WTC11 (cell line): ENCODE measurements around the gene RCHY1. TPM values are rescaled to one million over a fixed set of nuclear protein-coding genes. Genes with fewer than 3 reads are reported as not detected.

Experiments used
- ATF1 ChIP-seq: sonication (generic); formaldehyde crosslinking; IDR thresholded peaks from 2 replicates; pipeline ENCODE4 v1.8.1; 2023; ENCODE audit warnings: mild to moderate bottlenecking, moderate library complexity, missing genetic modification reagents
- ATF6 ChIP-seq: sonication (generic); formaldehyde crosslinking; IDR thresholded peaks from 2 replicates; pipeline ENCODE4 v1.8.1; 2023; ENCODE audit warnings: mild to moderate bottlenecking, missing genetic modification reagents
- CREM ChIP-seq: sonication (generic); formaldehyde crosslinking; IDR thresholded peaks from 2 replicates; pipeline ENCODE4 v1.8.1; 2022; ENCODE audit warnings: mild to moderate bottlenecking, missing genetic modification reagents, moderate library complexity
- CTCF ChIP-seq: fragments of 200-600 bp; IDR thresholded peaks from 2 replicates; pipeline ENCODE4 v1.8.0; 2022; ENCODE audit warnings: antibody characterized with exemption
- EMX1 ChIP-seq: fragments of 250-450 bp; sonication (Bioruptor Pico); IDR thresholded peaks from 2 replicates; pipeline ENCODE4 v1.8.0; 2021; ENCODE audit warnings: mild to moderate bottlenecking
- ESRRA ChIP-seq: sonication (generic); formaldehyde crosslinking; IDR thresholded peaks from 2 replicates; pipeline ENCODE4 v1.8.1; 2022; ENCODE audit warnings: mild to moderate bottlenecking, missing genetic modification reagents, borderline replicate concordance
- FOXK1 ChIP-seq: sonication (generic); formaldehyde crosslinking; IDR thresholded peaks from 2 replicates; pipeline ENCODE4 v1.8.0; 2022; ENCODE audit warnings: mild to moderate bottlenecking, moderate library complexity, missing genetic modification reagents
- HMGA2 ChIP-seq: fragments of 250-450 bp; sonication (Bioruptor Pico); IDR thresholded peaks from 2 replicates; pipeline ENCODE4 v1.4.0; 2021; ENCODE audit warnings: mild to moderate bottlenecking, moderate library complexity
- JAZF1 ChIP-seq: fragments of 250-450 bp; sonication (Bioruptor Pico); IDR thresholded peaks from 2 replicates; pipeline ENCODE4 v1.9.0; 2021; ENCODE audit warnings: moderate library complexity, mild to moderate bottlenecking, inconsistent platforms
- MXD4 ChIP-seq: fragments of 250-450 bp; sonication (Bioruptor Pico); IDR thresholded peaks from 2 replicates; pipeline ENCODE4 v1.8.0; 2021; ENCODE audit warnings: mild to moderate bottlenecking, moderate library complexity, borderline replicate concordance
- NFYB ChIP-seq: sonication (generic); formaldehyde crosslinking; conservative IDR thresholded peaks from 2 replicates; pipeline ENCODE4 v1.8.0; 2022; ENCODE audit warnings: low read depth, missing genetic modification reagents
- NR1H2 ChIP-seq: sonication (generic); formaldehyde crosslinking; IDR thresholded peaks from 2 replicates; pipeline ENCODE4 v1.9.0; 2021; ENCODE audit warnings: mild to moderate bottlenecking, moderate library complexity, missing genetic modification reagents
- NR2C2 ChIP-seq: sonication (generic); formaldehyde crosslinking; IDR thresholded peaks from 2 replicates; pipeline ENCODE4 v1.8.0; 2022; ENCODE audit warnings: mild to moderate bottlenecking, missing genetic modification reagents
- OVOL2 ChIP-seq: fragments of 250-450 bp; sonication (Bioruptor Pico); IDR thresholded peaks from 2 replicates; pipeline ENCODE4 v1.9.0; 2021; ENCODE audit warnings: mild to moderate bottlenecking, borderline replicate concordance
- RORB ChIP-seq: fragments of 250-450 bp; sonication (Bioruptor Pico); IDR thresholded peaks from 2 replicates; pipeline ENCODE4 v1.9.0; 2021; ENCODE audit warnings: mild to moderate bottlenecking
- SP1 ChIP-seq: sonication (generic); formaldehyde crosslinking; conservative IDR thresholded peaks from 2 replicates; pipeline ENCODE4 v1.8.1; 2022; ENCODE audit warnings: missing genetic modification reagents
- TEAD1 ChIP-seq: sonication (generic); formaldehyde crosslinking; IDR thresholded peaks from 2 replicates; pipeline ENCODE4 v1.8.0; 2022; ENCODE audit warnings: mild to moderate bottlenecking, missing genetic modification reagents
- TP53 ChIP-seq: sonication (generic); formaldehyde crosslinking; IDR thresholded peaks from 2 replicates; pipeline ENCODE4 v1.8.1; 2023; ENCODE audit warnings: mild to moderate bottlenecking, missing genetic modification reagents
- USF1 ChIP-seq: sonication (generic); formaldehyde crosslinking; IDR thresholded peaks from 2 replicates; pipeline ENCODE4 v1.8.0; 2022; ENCODE audit warnings: mild to moderate bottlenecking, missing genetic modification reagents
- ZNF121 ChIP-seq: sonication (generic); formaldehyde crosslinking; IDR thresholded peaks from 2 replicates; pipeline ENCODE4 v1.8.0; 2023; ENCODE audit warnings: missing genetic modification reagents
- ZNF219 ChIP-seq: sonication (generic); formaldehyde crosslinking; IDR thresholded peaks from 2 replicates; pipeline ENCODE4 v1.8.0; 2023; ENCODE audit warnings: missing genetic modification reagents, mild to moderate bottlenecking, borderline replicate concordance
- ZNF263 ChIP-seq: sonication (generic); formaldehyde crosslinking; IDR thresholded peaks from 2 replicates; pipeline ENCODE4 v1.8.1; 2022; ENCODE audit warnings: low read depth, mild to moderate bottlenecking, moderate library complexity, missing genetic modification reagents
- ZNF416 ChIP-seq: fragments of 250-450 bp; sonication (Bioruptor Pico); IDR thresholded peaks from 2 replicates; pipeline ENCODE4 v1.9.0; 2021; ENCODE audit warnings: mild to moderate bottlenecking, inconsistent platforms
- ZNF423 ChIP-seq: fragments of 250-450 bp; sonication (Bioruptor Pico); IDR thresholded peaks from 2 replicates; pipeline ENCODE4 v2.1.2; 2022; ENCODE audit warnings: mild to moderate bottlenecking, moderate library complexity
- ZNF671 ChIP-seq: fragments of 250-450 bp; sonication (Bioruptor Pico); IDR thresholded peaks from 2 replicates; pipeline ENCODE4 v1.8.0; 2021; ENCODE audit warnings: mild to moderate bottlenecking
- total RNA-seq: library from RNA; stranded (reverse); gene quantifications from 3 replicates; pipeline ENCODE4 v1.2.3, GENCODE V29; 2021
- TF ChIP-seq, protein P1 (sequence below): sonication (generic); formaldehyde crosslinking; IDR thresholded peaks from 2 replicates; pipeline ENCODE4 v1.8.1; 2023; ENCODE audit warnings: mild to moderate bottlenecking, moderate library complexity, missing genetic modification reagents
- TF ChIP-seq, protein P2 (sequence below): fragments of 250-450 bp; sonication (Bioruptor Pico); IDR thresholded peaks from 2 replicates; pipeline ENCODE4 v1.9.0; 2021; ENCODE audit warnings: mild to moderate bottlenecking
- TF ChIP-seq, protein P3 (sequence below): fragments of 250-450 bp; sonication (Bioruptor Pico); IDR thresholded peaks from 2 replicates; pipeline ENCODE4 v1.9.0; 2021; ENCODE audit warnings: moderate library complexity, mild to moderate bottlenecking, inconsistent platforms, borderline replicate concordance
- TF ChIP-seq, protein P4 (sequence below): fragments of 250-450 bp; sonication (Bioruptor Pico); conservative IDR thresholded peaks from 2 replicates; pipeline ENCODE4 v1.9.0; 2021; ENCODE audit warnings: mild to moderate bottlenecking

RCHY1 gene
- total RNA-seq, 1 experiment from 2014 or later, result 37.8 TPM

DNA sequence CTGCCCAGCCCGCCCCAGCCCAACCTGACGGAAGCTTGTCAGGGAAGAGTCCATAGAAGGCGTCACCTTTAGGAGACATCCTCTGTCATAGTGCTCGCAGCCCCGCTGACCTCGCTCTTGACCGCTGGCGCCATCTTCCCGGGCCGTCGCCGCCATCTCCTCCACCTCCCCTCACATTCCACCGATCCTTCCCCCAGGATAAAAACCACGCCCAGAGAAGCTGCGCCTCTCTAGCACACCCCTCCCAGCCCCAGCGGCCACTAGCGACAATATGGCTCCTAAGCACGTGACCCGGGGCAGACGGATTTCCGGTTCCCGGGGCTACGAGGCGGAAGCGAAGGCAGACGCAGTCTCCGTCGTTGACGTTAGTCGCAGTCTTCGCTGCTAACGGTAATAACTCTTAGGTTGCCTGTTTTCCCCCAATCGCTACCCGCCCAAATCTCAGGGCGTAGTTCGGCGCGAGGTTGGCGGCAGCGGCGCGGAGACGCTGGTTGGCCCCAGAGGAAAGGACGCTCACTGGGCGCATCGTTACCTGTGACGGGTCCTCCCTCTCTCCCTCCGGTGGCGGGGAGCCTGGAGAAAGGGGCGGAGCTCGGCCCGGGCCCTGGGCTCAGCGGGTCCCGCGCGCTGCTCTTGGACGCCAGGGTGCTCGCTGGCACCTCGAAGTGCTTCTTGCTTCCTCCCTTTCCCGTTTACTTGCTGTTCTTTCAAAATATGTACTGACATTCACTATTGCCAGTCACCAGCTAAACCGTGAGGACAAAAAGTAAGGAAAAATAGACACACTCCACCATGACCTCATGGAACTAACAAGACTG, at the start of gene RCHY1, which contains the start of gene THAP6 (continued):
- TF ChIP-seq CTCF, result no peak
- TF ChIP-seq NFYB, result no peak
- TF ChIP-seq, protein P1, sequence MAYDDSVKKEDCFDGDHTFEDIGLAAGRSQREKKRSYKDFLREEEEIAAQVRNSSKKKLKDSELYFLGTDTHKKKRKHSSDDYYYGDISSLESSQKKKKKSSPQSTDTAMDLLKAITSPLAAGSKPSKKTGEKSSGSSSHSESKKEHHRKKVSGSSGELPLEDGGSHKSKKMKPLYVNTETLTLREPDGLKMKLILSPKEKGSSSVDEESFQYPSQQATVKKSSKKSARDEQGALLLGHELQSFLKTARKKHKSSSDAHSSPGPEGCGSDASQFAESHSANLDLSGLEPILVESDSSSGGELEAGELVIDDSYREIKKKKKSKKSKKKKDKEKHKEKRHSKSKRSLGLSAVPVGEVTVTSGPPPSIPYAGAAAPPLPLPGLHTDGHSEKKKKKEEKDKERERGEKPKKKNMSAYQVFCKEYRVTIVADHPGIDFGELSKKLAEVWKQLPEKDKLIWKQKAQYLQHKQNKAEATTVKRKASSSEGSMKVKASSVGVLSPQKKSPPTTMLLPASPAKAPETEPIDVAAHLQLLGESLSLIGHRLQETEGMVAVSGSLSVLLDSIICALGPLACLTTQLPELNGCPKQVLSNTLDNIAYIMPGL (CRISPR knock-in tag), result 0 out of 2 replicates have a peak, but pooled peaks have one; percentile 25
- TF ChIP-seq ATF6 (CRISPR knock-in tag), result no peak
- 0 out of 2 replicates have a peak, but pooled peaks have one; percentile 48 for TF ChIP-seq ZNF219 (CRISPR knock-in tag)
- peak; percentile 84 for TF ChIP-seq CREM (CRISPR knock-in tag)
- 0 out of 2 replicates have a peak, but pooled peaks have one; percentile 54 for TF ChIP-seq ATF1 (CRISPR knock-in tag)
- no peak for TF ChIP-seq JAZF1
- TF ChIP-seq, protein P2, sequence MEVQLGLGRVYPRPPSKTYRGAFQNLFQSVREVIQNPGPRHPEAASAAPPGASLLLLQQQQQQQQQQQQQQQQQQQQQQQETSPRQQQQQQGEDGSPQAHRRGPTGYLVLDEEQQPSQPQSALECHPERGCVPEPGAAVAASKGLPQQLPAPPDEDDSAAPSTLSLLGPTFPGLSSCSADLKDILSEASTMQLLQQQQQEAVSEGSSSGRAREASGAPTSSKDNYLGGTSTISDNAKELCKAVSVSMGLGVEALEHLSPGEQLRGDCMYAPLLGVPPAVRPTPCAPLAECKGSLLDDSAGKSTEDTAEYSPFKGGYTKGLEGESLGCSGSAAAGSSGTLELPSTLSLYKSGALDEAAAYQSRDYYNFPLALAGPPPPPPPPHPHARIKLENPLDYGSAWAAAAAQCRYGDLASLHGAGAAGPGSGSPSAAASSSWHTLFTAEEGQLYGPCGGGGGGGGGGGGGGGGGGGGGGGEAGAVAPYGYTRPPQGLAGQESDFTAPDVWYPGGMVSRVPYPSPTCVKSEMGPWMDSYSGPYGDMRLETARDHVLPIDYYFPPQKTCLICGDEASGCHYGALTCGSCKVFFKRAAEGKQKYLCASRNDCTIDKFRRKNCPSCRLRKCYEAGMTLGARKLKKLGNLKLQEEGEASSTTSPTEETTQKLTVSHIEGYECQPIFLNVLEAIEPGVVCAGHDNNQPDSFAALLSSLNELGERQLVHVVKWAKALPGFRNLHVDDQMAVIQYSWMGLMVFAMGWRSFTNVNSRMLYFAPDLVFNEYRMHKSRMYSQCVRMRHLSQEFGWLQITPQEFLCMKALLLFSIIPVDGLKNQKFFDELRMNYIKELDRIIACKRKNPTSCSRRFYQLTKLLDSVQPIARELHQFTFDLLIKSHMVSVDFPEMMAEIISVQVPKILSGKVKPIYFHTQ (CRISPR knock-in tag), result no peak
- TF ChIP-seq NR2C2, result no peak
- TF ChIP-seq OVOL2, result no peak
- no peak for TF ChIP-seq HMGA2 (CRISPR knock-in tag)
- TF ChIP-seq ZNF423 (CRISPR knock-in tag), result no peak
- TF ChIP-seq SP1 (CRISPR knock-in tag), result peak; percentile 82
- no peak for TF ChIP-seq MXD4
- TF ChIP-seq ZNF416 (CRISPR knock-in tag), result no peak
- TF ChIP-seq NR1H2 (CRISPR knock-in tag), result no peak
- TF ChIP-seq ZNF121 (CRISPR knock-in tag), result no peak
- TF ChIP-seq ZNF671 (CRISPR knock-in tag), result no peak
- TF ChIP-seq RORB (CRISPR knock-in tag), result no peak
- peak; percentile 91 for TF ChIP-seq FOXK1 (CRISPR knock-in tag)
- no peak for TF ChIP-seq TP53
- TF ChIP-seq, protein P3, sequence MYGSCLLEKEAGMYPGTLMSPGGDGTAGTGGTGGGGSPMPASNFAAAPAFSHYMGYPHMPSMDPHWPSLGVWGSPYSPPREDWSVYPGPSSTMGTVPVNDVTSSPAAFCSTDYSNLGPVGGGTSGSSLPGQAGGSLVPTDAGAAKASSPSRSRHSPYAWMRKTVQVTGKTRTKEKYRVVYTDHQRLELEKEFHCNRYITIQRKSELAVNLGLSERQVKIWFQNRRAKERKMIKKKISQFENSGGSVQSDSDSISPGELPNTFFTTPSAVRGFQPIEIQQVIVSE (CRISPR knock-in tag), result no peak
- TF ChIP-seq EMX1, result no peak
- TF ChIP-seq TEAD1 (CRISPR knock-in tag), result peak; percentile 95
- TF ChIP-seq, protein P4, sequence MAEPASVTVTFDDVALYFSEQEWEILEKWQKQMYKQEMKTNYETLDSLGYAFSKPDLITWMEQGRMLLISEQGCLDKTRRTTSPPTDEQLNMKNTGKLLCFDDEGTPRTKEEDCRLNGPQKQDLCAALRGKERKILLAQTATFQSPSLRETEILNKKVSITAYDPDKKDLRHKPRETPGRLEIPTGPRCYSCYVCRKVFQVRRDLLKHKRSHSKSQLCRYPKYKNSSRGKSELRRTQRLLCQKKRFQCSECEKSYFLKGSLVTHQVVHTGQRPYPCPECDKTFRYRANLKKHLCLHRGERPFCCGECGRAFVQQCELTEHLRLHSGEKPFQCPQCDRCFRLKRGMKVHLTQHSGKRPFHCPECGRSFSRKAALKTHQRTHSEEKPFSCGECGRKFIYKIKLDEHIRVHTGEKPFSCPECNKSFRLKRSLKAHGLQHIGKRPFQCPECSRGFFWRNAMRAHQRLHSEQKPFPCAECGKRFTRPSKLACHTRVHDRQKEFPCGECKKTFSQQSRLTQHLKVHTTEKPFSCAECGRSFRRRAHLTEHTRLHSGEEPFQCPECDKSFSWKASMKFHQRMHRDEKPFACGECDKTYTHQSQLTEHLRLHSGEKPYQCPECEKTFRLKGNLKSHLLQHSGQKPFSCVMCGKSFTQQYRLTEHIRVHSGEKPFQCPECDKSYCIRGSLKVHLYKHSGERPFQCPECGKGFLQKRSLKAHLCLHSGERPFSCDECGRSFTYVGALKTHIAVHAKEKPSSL, result no peak
- no peak for TF ChIP-seq ZNF263 (CRISPR knock-in tag)
- 0 out of 2 replicates have a peak, but pooled peaks have one; percentile 18 for TF ChIP-seq ESRRA (CRISPR knock-in tag)
- peak; percentile 98 for TF ChIP-seq USF1 (CRISPR knock-in tag)
